H7 (cell line): Measurements from ENCODE around the gene OGDHL. TPM values are rescaled to one million over a fixed set of nuclear protein-coding genes. Genes with fewer than 3 reads are reported as not detected.

ENCODE experiments used
- DNase-seq: peaks from one replicate; pipeline ENCODE4 v3.0.0; 2012
- H3K27me3 ChIP-seq: 2 replicates; pipeline ENCODE4 v1.6.0; 2011; ENCODE audit warnings: mild to moderate bottlenecking, low read length; ENCODE audit not compliant: control insufficient read depth, insufficient read depth
- H3K36me3 ChIP-seq: replicated peaks from 2 replicates; pipeline ENCODE4 v1.5.1; 2011; ENCODE audit warnings: low read length; ENCODE audit not compliant: control insufficient read depth, insufficient read depth
- H3K4me3 ChIP-seq: 2 replicates; pipeline ENCODE4 v1.5.1; 2011; ENCODE audit warnings: low read depth, mild to moderate bottlenecking, control low read depth, low read length, moderate library complexity; ENCODE audit not compliant: insufficient read depth
- total RNA-seq: library from RNA; depleted of rRNA; stranded (reverse); fragments of >200 nt; shearing (Covaris generic); gene quantifications from 2 replicates; pipeline ENCODE4 v1.2.3, GENCODE V29; 2014

Gene OGDHL
- total RNA-seq, 1 experiment from 2014 or later, result 26.3 TPM

GRCh38 chr10:49707585-49707984, 54.5 kb downstream of the OGDHL start:
- no peaks in the 10 kb centered on the region for H3K27me3 ChIP-seq
- no peaks in the 10 kb centered on the region for H3K36me3 ChIP-seq
- H3K4me3 ChIP-seq, result no peak overlapping the region
- DNase-seq, result no peak

- H3K27me3 ChIP-seq, result no peaks in the 10 kb centered on the region
- peak; percentile 67 for DNase-seq
- H3K36me3 ChIP-seq, result no peaks in the 10 kb centered on the region
- no peak overlapping the region for H3K4me3 ChIP-seq
Observed at GRCh38 chr10:49700997-49701396, 61.1 kb downstream of the OGDHL start.

- Histone ChIP-seq H3K27me3 (no peaks in the 10 kb centered on the region; the same call in 1 of the 2 replicates), H3K36me3 (no peaks in the 10 kb centered on the region), H3K4me3 (no peak overlapping the region)
- no peak for DNase-seq
Observed at GRCh38 chr10:49700211-49700610, 61.9 kb downstream of the OGDHL start.

DNA sequence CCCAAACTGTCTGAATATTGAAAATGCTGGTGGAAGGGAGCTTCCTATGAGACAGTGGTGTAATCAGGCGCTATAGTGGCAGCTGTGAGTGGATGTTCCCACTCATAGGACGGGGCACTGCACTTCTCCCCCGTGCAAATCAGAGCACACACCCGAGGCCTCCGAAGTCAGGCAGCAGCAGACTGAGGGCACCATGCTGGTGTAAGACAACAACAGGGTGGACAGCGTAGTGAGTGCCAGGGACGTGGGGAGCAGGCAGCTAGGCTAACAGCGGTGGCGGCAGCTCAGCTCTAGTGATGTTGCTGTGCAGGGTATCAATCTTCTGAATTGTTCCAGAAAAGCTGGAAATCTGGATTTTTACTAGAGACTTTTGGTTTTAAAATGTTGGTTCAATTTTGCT, 63.4 kb downstream of the OGDHL start:
- no peaks in the 10 kb centered on the region for H3K36me3 ChIP-seq
- DNase-seq, result no peak
- H3K27me3 ChIP-seq, result peaks cover 7% of the 10 kb centered on the region
- H3K4me3 ChIP-seq, result no peak overlapping the region

GRCh38 chr10:49696311-49696710, 65.8 kb downstream of the OGDHL start:
- DNase-seq, result no peak
- Histone ChIP-seq H3K36me3 (no peaks in the 10 kb centered on the region), H3K27me3 (peaks cover 31% of the 10 kb centered on the region), H3K4me3 (no peak overlapping the region)

DNA sequence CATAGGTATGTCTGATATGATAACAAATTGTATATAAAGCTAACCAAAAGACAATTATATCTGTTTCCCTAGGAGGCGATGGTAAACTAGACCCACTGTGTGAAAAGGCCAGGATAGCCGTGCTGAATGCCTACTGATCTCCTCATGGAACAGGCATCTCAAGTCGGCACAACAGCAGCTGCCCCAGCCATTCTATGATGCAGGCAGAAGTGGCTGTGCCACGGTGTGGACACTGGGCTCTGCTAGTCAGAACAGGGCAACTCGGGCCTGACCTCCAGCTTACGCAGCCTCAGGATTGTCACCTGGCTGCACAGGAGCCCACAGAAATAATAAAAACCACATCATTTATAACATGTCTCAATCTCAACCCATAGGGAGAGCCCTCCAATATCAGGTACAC, 67.7 kb downstream of the OGDHL start:
- no peak overlapping the region for H3K4me3 ChIP-seq
- H3K36me3 ChIP-seq, result no peaks in the 10 kb centered on the region
- DNase-seq, result no peak
- H3K27me3 ChIP-seq, result peaks cover 41% of the 10 kb centered on the region

GRCh38 chr10:49691588-49691987, 70.5 kb downstream of the OGDHL start:
- peaks cover 69% of the 10 kb centered on the region for H3K27me3 ChIP-seq
- H3K36me3 ChIP-seq, result no peaks in the 10 kb centered on the region
- H3K4me3 ChIP-seq, result no peak overlapping the region
- DNase-seq, result no peak

GRCh38 chr10:49690698-49691356, 71.3 kb downstream of the OGDHL start:
- peaks cover 69% of the 10 kb centered on the region for H3K27me3 ChIP-seq

GRCh38 chr10:49689882-49690510, 72.1 kb downstream of the OGDHL start:
- no peaks in the 10 kb centered on the region for H3K36me3 ChIP-seq
- DNase-seq, result peak; percentile 63
- H3K27me3 ChIP-seq, result peaks cover 69% of the 10 kb centered on the region
- no peak overlapping the region for H3K4me3 ChIP-seq

More at GRCh38 chr10:49690698-49691356, 71.3 kb downstream of the OGDHL start:
- no peak overlapping the region for H3K4me3 ChIP-seq
- no peak for DNase-seq
- H3K36me3 ChIP-seq, result no peaks in the 10 kb centered on the region

GRCh38 chr10:49688920-49689319, 73.2 kb downstream of the OGDHL start:
- H3K27me3 ChIP-seq, result peaks cover 64% of the 10 kb centered on the region
- no peaks in the 10 kb centered on the region for H3K36me3 ChIP-seq
- no peak for DNase-seq
- H3K4me3 ChIP-seq, result no peak overlapping the region

GRCh38 chr10:49688261-49688846, 73.8 kb downstream of the OGDHL start:
- Histone ChIP-seq H3K36me3 (no peaks in the 10 kb centered on the region), H3K27me3 (peaks cover 59% of the 10 kb centered on the region), H3K4me3 (no peak overlapping the region)
- DNase-seq, result no peak

DNA sequence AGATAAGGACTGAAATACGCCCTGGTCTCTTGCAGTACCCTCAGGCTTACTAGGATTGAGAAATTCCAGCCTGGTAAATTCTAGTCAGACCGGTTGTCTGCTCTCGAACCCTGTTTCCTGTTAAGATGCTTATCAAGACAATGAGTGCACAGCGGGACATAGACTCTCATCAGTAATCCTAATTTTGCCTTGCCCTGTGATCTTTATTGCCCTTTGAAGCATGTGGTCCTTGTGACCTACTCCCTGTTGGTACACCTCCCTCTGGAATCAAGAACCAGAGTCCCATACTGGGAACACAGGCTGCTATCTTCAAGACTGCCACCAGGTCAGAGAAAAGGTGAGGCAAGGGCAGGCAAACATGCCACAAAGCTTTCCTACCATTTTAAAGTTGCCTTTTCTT, 75.5 kb downstream of the OGDHL start:
- no peak overlapping the region for H3K4me3 ChIP-seq
- H3K27me3 ChIP-seq, result peaks cover 42% of the 10 kb centered on the region
- no peaks in the 10 kb centered on the region for H3K36me3 ChIP-seq
- no peak for DNase-seq
